ENCODE data around the gene PDCD5.

Gene PDCD5

DNA sequence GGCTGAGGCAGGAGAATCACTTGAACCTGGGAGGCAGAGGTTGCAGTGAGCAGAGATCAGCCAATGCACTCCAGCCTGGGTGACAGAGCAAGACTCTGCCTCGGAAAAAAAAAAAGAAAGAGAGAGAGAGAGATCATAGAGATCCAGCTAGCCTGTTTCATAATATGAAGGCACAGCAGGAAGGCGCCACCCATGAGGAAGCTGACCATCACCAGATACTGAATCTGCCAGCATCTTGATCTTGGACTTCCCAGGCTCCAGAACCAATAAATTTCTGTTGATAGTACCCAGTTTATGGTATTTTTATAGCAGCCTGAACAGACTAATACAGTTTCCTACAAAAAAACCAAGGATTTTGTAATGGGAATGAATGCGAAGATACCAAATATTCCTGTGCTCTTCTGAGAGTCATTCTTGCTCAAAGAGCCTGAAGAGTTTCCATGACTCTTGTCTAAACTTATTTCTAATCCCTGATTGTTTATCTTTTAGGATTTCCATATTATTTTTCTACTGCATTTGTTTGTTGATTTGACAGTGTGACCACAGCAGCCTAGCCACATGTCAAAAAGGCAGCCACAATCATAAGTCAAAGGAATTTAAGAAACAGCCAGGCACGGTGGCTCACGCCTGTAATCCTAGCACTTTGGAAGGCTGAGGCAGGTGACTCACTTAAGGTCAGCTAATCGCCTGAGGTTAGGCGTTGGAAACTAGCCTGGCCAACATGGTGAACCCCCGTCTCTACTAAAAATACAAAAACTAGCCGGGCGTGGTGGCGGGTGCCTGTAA is 37.7 kb upstream of the PDCD5 start:
- TF ChIP-seq, protein P1, sequence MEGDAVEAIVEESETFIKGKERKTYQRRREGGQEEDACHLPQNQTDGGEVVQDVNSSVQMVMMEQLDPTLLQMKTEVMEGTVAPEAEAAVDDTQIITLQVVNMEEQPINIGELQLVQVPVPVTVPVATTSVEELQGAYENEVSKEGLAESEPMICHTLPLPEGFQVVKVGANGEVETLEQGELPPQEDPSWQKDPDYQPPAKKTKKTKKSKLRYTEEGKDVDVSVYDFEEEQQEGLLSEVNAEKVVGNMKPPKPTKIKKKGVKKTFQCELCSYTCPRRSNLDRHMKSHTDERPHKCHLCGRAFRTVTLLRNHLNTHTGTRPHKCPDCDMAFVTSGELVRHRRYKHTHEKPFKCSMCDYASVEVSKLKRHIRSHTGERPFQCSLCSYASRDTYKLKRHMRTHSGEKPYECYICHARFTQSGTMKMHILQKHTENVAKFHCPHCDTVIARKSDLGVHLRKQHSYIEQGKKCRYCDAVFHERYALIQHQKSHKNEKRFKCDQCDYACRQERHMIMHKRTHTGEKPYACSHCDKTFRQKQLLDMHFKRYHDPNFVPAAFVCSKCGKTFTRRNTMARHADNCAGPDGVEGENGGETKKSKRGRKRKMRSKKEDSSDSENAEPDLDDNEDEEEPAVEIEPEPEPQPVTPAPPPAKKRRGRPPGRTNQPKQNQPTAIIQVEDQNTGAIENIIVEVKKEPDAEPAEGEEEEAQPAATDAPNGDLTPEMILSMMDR (IDR thresholded peaks at IDR 0.05; ENCODE audit: low read depth, low read length, missing control alignments), result no peak
- no peak for DNase-seq (ENCODE audit: low read depth)
- H3K4me3 ChIP-seq (ENCODE audit: low read depth, low read length), result no peak overlapping the region

DNA sequence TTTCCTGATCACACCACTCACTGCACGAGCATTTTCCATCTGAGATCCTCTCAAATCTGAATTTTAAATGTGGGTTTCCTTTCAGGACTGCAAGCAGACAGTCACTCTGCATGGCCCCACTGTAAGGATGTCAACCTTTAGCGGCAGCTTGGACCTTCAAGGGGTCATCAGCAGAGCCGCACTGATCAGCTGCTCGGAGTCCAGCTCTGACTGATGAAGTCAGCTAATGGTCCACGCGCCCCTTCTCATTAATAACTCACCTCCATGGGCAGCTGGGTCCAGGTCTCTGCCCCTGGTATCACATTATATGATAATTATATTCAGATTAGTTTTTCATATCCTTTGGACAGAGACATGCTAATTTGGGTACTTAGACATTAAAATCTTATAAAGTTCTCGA is 36.1 kb upstream of the PDCD5 start:
- no peak for DNase-seq (ENCODE audit: low read depth)
- H3K4me3 ChIP-seq (ENCODE audit: low read depth, low read length), result no peak overlapping the region
- TF ChIP-seq, protein P1 (IDR thresholded peaks at IDR 0.05; ENCODE audit: low read depth, low read length, missing control alignments), result no peak

- no peak overlapping the region for H3K4me3 ChIP-seq (ENCODE audit: low read depth, low read length)
- TF ChIP-seq, protein P1 (IDR thresholded peaks at IDR 0.05; ENCODE audit: low read depth, low read length, missing control alignments), result no peak
- DNase-seq (ENCODE audit: low read depth), result no peak
These were observed 30.3 kb upstream of the PDCD5 start for GRCh38 chr19:32550666-32551065.

DNA sequence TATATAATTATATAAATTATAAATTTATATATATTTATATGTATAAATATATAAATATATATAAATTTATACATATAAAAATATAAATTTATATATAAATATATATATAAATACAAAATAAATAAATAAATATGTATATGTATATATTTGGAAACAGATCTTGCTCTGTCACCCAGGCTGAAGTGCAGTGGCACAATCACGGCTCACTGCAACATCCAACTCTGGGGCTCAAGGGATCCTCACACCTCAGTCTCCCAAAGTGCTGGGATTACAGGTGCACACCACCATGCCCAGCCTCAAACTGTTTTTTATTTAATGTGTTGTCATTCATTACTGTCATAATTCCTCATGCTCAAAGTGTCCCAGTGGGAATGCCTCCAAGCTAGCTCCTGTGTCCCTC is 25.2 kb upstream of the PDCD5 start:
- no peak overlapping the region for H3K4me3 ChIP-seq (ENCODE audit: low read depth, low read length)
- TF ChIP-seq, protein P1 (IDR thresholded peaks at IDR 0.05; ENCODE audit: low read depth, low read length, missing control alignments), result no peak
- DNase-seq (ENCODE audit: low read depth), result no peak

DNA sequence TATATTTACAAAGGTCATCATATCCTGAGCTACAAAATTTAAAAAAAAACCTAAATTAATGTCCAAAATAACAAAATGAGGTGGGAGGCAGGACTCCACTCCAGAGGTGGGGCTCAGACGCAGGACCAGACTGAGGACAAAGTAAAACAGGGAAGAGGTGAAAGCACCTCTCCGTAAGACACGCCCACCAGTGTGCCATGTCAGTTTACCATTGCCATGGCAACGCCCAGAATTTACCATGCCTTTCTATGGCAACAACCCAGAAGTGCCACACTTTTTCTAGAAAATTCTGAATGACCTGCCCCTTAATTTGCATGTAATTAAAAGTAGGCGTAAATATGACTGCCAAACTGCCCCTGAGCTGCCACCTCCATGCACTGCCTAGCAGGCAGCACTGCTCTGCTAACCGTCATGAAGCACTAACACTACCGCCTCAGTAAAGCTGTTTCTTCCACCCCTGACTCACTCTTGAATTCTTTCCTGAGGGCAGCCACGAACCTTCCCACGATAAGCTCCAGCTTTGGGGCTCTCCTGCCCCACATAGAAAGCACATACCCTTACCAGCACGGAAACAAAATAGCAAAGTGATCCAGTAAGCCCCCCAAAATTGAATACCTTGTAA is 22.3 kb upstream of the PDCD5 start:
- TF ChIP-seq, protein P1 (IDR thresholded peaks at IDR 0.05; ENCODE audit: low read depth, low read length, missing control alignments), result no peak
- DNase-seq (ENCODE audit: low read depth), result no peak
- no peak overlapping the region for H3K4me3 ChIP-seq (ENCODE audit: low read depth, low read length)

- TF ChIP-seq, protein P1 (IDR thresholded peaks at IDR 0.05; ENCODE audit: low read depth, low read length, missing control alignments), result no peak
- H3K4me3 ChIP-seq (ENCODE audit: low read depth, low read length), result no peak overlapping the region
These were observed 17.2 kb upstream of the PDCD5 start for GRCh38 chr19:32563761-32564160.

More at GRCh38 chr19:32563761-32564160, 17.2 kb upstream of the PDCD5 start:
- DNase-seq (ENCODE audit: low read depth), result no peak
